A673 (cell line): Measurements from ENCODE around the gene KMT2C. TPM values are rescaled to one million over a fixed set of nuclear protein-coding genes. Genes with fewer than 3 reads are reported as not detected.

Experiments used
- BruUV-seq: library from RNA; stranded (reverse); fragments of 400-500 nt; replicated peaks from 2 replicates; lab custom pipeline; 2021; lab: Mats Ljungman, UMichigan
- CTCF ChIA-PET: fragments of 300-600 bp; sonication (Branson Sonifier 250); formaldehyde crosslinking; loops from one replicate; lab custom pipeline; 2022; ENCODE audit warnings: antibody characterized with exemption; lab: Charles Lee
- POLR2A ChIA-PET: fragments of 300-600 bp; sonication (Branson Sonifier 250); formaldehyde crosslinking; loops from one replicate; lab custom pipeline; 2022; ENCODE audit warnings: antibody characterized with exemption; ENCODE audit not compliant: low non-redundant PET; lab: Charles Lee
- DNase-seq: peaks from one replicate; pipeline ENCODE4 v3.0.0-alpha.2; 2015; ENCODE audit warnings: low spot score
- H3K27ac ChIP-seq: fragments of 200-600 bp; sonication (generic); 2 replicates; pipeline ENCODE4 v1.5.1; 2016; ENCODE audit warnings: mixed run types, low read depth, mild to moderate bottlenecking, mixed read lengths, antibody characterized with exemption, low read length; ENCODE audit not compliant: poor library complexity, severe bottlenecking
- H3K27me3 ChIP-seq: fragments of 200-600 bp; sonication (generic); replicated peaks from 2 replicates; pipeline ENCODE4 v1.6.1; 2017; ENCODE audit warnings: mixed run types, low read depth, mild to moderate bottlenecking, mixed read lengths, antibody characterized with exemption, low read length; ENCODE audit not compliant: insufficient read depth, poor library complexity
- H3K36me3 ChIP-seq: fragments of 200-600 bp; sonication (generic); 2 replicates; pipeline ENCODE4 v1.6.1; 2016; ENCODE audit warnings: mixed run types, mild to moderate bottlenecking, mixed read lengths, antibody characterized with exemption, low read length; ENCODE audit not compliant: insufficient read depth, poor library complexity, severe bottlenecking
- H3K4me1 ChIP-seq: fragments of 200-600 bp; sonication (generic); 2 replicates; pipeline ENCODE4 v1.6.1; 2017; ENCODE audit warnings: mixed run types, mild to moderate bottlenecking, mixed read lengths, antibody characterized with exemption, low read length; ENCODE audit not compliant: insufficient read depth, poor library complexity, severe bottlenecking
- H3K4me3 ChIP-seq: fragments of 200-600 bp; sonication (generic); 2 replicates; pipeline ENCODE4 v1.5.1; 2016; ENCODE audit warnings: low read depth, mixed run types, mild to moderate bottlenecking, mixed read lengths, low read length; ENCODE audit not compliant: poor library complexity, severe bottlenecking
- H3K9me3 ChIP-seq: fragments of 200-600 bp; sonication (generic); 2 replicates; pipeline ENCODE4 v1.6.1; 2016; ENCODE audit warnings: mixed run types, low read depth, mild to moderate bottlenecking, mixed read lengths, antibody characterized with exemption, low read length; ENCODE audit not compliant: poor library complexity, severe bottlenecking
- EZH2 ChIP-seq: fragments of 200-600 bp; sonication (generic); IDR thresholded peaks from 2 replicates; pipeline ENCODE4 v1.6.1; 2017; ENCODE audit warnings: borderline replicate concordance, low read depth, mild to moderate bottlenecking, mixed read lengths, antibody characterized with exemption, low read length; ENCODE audit not compliant: poor library complexity, severe bottlenecking
- intact Hi-C: fragments of 100-400 bp; cut with micrococcal nuclease; formaldehyde crosslinking; loops from one replicate; pipeline ENCODE4 v1.10.0; 2022; ENCODE audit not compliant: unreplicated experiment
- total RNA-seq: library from RNA; stranded (reverse); gene quantifications from 2 replicates; pipeline ENCODE4 v1.2.3, GENCODE V29; 2021
- TF ChIP-seq, protein P1 (sequence below): fragments of 300-800, 200-600 bp; sonication (generic); conservative IDR thresholded peaks from 2 replicates; pipeline ENCODE4 v1.5.1; 2017; ENCODE audit warnings: low read depth, mild to moderate bottlenecking, antibody characterized with exemption, low read length, moderate library complexity, mixed read lengths

The KMT2C gene
- total RNA-seq, 1 experiment from 2014 or later = 52.9 TPM

DNA sequence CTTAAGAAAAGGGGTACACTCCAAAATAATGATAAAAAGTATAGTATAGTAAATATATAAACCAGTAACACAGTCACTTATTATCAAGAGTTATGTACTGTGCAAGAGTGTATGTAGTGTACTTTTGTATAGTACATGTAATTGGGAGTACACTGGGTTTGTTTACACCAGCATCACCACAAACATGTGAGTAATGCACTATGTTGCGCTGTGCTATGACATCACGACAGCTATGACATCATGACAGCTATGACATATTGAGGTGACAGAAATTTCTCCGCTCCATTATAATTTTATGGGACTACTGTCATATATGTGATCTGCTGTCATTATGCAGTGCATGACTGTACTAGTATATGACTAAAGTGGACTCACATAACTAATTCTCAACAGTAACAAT, 84.6 kb downstream of the KMT2C start:
- Histone ChIP-seq H3K27me3 (no peaks in the 10 kb centered on the region), H3K4me1 (no peaks in the 10 kb centered on the region), H3K27ac (no peak overlapping the region), H3K36me3 (peaks cover 16% of the 10 kb centered on the region), H3K9me3 (peaks cover 7% of the 10 kb centered on the region), H3K4me3 (no peak overlapping the region)
- DNase-seq = no peak
- ChIA-PET CTCF (no interaction called here), POLR2A (no interaction called here)
- BruUV-seq = no TSS peak
- TF ChIP-seq, protein P1, sequence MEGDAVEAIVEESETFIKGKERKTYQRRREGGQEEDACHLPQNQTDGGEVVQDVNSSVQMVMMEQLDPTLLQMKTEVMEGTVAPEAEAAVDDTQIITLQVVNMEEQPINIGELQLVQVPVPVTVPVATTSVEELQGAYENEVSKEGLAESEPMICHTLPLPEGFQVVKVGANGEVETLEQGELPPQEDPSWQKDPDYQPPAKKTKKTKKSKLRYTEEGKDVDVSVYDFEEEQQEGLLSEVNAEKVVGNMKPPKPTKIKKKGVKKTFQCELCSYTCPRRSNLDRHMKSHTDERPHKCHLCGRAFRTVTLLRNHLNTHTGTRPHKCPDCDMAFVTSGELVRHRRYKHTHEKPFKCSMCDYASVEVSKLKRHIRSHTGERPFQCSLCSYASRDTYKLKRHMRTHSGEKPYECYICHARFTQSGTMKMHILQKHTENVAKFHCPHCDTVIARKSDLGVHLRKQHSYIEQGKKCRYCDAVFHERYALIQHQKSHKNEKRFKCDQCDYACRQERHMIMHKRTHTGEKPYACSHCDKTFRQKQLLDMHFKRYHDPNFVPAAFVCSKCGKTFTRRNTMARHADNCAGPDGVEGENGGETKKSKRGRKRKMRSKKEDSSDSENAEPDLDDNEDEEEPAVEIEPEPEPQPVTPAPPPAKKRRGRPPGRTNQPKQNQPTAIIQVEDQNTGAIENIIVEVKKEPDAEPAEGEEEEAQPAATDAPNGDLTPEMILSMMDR = no peak
- no peak for TF ChIP-seq EZH2
- intact Hi-C loops = no loop called here

DNA sequence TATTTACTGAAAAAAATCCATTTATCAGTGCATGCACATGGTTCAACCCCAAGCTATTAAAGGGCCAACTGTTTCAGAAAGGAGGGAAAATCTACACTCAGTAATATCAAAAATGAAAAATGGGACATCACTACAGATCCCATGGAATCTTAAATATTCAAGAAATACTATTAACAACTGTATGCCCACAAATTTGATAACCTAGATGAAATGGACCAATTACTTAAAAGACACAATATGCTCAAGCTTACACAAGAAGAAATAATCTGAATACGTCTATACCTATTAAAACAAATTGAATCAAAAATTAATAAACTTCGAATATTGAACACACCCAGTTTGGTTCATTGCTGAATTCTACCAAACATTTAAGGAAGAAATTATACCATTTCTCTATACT, 87.9 kb downstream of the KMT2C start:
- Histone ChIP-seq H3K27me3 (no peaks in the 10 kb centered on the region), H3K9me3 (peaks cover 7% of the 10 kb centered on the region), H3K4me1 (no peaks in the 10 kb centered on the region), H3K27ac (no peak overlapping the region), H3K36me3 (peaks cover 16% of the 10 kb centered on the region), H3K4me3 (no peak overlapping the region)
- intact Hi-C loops = no loop called here
- ChIA-PET CTCF (no interaction called here), POLR2A (no interaction called here)
- BruUV-seq = no TSS peak
- no peak for TF ChIP-seq EZH2
- TF ChIP-seq, protein P1 = no peak
- no peak for DNase-seq

DNA sequence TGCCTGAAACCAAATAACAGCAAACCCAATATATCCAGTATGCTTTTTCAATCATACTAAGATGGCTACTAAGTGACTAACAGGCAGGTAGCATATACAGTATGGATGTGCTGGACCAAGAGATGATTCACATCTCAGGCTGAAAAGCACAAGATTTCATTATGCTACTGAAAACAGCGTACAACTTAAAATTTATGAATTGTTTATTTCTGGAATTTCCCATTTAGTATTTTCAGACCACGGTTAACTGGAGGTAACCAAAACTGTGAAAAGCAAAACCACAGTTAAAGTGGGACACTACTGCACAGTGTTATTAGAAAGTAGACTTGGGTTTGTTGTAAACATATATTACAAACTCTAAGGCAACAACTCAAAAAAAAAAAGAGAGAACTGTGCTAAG, 91.5 kb downstream of the KMT2C start:
- peaks cover 2% of the 10 kb centered on the region for H3K4me1 ChIP-seq
- BruUV-seq = no TSS peak
- H3K36me3 ChIP-seq = peaks cover 11% of the 10 kb centered on the region
- ChIA-PET POLR2A (no interaction called here), CTCF (no interaction called here)
- intact Hi-C loops = loop anchor here (5.0 kb wide), 1 partner anchor 88 kb away; no protein-coding TSS in a partner anchor
- TF ChIP-seq, protein P1 = no peak
- TF ChIP-seq EZH2 = no peak
- H3K27me3 ChIP-seq = no peaks in the 10 kb centered on the region
- no peak for DNase-seq
- no peak overlapping the region for H3K4me3 ChIP-seq
- H3K27ac ChIP-seq = no peak overlapping the region
- peaks cover 7% of the 10 kb centered on the region for H3K9me3 ChIP-seq
